Stimulated activated CD4-positive, alpha-beta T cell treated with anti-CD3 and anti-CD28 coated beads, Interleukin-15, amount 100 ng/mL, for 24 hours (primary cell): ENCODE measurements around the gene CA10.

Source experiments
- DNase-seq: peaks from one replicate; pipeline ENCODE4 v3.0.0-alpha.2; 2020

CA10 gene

DNA sequence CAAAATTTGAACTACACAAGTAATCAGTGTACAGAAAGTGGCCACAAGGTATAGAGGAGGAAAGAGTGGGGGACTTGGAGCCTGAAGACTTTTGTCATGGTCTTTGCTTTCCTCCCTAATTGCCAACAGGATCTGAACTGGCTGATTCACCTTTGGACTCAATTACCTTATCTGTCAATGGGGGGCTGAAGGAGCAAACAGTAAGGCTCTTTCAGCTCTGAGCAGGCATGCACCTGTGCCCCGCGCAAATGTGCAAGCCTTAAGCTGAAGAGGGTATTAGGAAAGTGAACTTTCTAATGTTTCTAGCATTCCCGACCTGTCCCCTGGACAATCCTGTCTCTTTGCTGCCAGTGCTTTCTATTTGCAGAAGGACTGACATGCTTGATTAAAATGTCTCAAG lies 302.7 kb downstream of the CA10 start:
- DNase-seq = no peak

DNA sequence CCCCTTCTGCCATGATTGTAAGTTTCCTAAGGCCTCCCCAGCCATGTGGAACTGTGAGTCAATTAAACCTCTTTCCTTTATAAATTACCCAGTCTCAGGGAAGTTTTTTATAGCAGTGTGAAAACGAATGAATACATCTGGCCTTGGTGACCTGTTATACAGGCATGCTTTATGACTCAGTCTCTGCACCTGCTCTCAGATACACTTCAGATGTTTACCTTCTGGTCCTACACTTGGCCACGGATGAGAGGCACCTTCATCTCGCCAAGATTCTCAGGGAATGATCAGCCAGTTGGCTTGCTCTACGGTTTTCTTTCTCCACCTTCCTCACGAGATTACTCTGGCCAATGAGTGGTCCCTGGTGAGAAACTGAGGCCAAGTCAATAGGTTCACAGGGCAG lies 304.7 kb downstream of the CA10 start:
- DNase-seq = no peak

DNA sequence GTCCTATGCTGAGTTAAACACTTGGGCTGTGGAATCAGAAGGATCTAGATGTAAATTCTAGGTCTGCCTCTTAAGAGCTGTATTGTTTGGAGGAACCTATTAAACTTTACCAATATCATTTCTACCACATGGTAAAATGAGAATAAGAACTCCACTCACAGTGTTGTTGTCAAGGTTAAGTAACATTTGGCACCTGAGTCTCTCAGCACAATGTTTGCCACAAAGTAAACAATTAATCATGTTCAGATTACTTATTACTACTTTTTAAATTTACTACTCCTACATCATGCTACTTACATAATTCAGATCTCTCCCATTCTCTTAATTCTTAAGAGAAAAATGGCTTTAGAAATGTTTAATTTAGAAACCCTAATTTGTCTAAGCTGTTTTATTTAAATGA lies 305.9 kb downstream of the CA10 start:
- no peak for DNase-seq

DNA sequence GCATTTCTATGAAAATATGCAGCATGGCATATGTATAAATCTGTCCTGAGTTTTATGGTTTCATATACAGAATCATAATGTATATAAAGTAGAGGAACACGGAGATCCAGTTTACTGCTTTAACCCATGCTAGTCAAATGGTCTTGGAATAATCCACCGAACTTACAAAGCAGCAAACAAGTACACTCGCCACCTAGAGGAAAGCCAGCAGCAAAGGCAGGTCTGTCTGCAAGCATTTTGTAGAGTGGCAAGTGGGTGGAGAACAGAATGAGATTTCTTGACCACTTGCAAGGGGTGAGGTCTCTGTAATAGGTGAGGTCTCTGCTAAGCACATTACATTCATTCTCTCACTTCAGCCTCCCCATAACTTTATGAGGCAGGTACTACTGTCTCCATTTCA lies 308.3 kb downstream of the CA10 start:
- no peak for DNase-seq

DNA sequence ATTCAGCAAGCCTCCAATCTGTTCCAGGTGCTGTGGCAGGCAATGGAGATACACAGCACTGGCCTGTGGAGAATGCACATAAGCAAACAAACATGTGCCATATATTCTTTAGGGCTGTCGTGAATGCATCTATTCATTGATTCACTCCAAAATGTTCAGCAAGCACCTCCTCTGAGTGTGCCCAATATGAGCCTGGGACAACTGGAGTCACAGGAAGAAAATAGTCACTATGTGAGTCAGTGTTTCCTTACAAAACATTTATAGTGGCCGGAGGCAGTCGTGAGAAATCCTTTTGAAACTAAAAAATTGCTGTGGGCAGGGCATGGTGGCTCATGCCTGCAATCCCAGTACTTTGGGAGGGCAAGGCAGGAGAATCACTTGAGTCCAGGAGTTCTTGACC lies 310.1 kb downstream of the CA10 start:
- no peak for DNase-seq

DNA sequence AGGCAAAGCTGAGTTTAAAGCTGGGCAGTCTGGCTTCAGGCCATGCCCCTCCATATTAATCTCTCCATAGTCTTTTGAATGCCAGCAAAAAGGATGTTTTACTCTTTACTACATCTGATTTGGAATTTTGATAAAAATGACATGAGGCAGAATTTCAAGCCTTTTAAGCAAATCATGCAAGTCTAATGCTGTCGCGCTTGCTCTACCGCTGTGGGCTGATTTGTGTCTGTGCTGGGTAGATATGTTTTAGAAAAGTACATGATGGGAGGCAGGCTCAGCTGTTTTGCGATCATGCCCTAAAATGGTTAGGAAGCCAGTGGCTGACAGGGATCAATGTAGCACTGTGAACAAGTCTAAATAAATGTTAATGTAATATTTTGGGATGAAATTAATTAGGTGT lies 311.9 kb downstream of the CA10 start:
- DNase-seq = no peak

DNA sequence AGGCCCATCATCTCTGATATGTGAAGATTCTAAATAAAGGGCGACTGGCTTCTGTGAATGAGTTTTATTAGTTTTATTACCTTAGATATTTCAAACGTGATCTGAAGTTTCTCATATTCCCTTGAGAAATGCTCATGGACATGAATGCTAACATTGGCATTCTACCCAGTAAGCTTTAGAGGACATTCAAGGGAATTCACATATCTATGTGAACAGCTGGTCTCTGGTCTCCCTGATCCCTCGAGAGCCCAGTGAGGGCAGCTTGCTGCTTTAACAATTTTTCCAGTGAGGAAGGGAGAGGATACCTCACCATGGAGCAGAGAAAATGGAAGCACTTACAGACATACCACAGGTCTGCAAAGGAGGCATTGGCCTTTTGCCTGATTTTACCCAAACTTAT lies 312.7 kb downstream of the CA10 start:
- no peak for DNase-seq

DNA sequence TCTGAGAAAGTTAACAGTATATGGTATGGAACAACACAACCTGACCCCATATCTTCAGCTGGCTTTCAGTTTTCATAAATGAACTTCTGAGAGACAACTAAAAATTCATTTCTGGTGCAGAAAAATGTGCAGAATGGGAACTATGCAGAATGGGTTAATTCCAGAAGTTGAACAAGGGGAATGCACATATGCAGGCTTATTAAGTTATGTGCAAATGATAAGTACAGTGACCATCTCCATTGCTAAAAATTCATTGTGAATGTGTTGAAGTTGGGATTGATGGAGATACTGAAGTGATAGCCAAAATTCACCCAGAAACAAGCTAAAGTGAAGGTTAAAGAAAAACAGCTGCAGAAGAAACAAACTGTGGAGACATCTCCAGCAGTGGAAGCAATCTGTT lies 315.8 kb downstream of the CA10 start:
- DNase-seq = no peak

DNA sequence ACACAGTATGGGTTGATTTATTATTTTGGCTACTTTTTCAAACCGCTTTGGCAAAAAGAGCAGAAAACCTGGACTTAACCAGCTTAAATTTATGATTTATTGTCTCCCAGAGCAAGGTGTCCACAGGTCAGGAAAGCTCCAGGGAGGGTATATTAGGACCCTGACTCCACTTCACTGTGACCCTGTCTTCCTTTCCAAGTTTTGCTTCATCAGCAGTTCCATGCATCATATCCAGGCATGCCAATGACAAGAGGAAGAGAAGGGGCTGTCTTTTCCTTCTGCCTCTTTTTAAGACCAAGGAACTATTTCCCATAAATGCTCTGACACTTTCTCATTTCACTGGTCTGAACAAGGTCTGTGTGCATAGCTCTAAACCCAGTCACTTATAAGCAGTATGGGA lies 316.8 kb downstream of the CA10 start:
- no peak for DNase-seq

DNA sequence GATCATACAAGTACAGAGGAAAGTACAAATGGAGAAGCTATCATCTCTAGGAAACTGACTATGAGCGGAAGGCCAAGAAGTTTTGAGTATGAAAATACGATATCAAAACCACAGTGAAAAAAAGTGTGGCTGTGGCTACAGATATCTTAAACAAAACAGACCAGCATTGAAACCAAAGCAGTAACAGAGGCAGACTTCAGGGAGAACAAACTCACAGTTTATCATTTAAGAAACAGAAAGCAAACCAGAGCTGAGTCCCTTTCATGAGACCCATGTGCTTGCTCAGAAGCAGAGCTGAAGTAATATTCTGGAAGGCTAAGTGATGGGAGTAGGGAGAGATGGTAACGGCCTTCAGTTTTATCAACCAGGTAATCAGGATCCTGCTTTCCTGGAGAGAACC lies 317.8 kb downstream of the CA10 start:
- no peak for DNase-seq

DNA sequence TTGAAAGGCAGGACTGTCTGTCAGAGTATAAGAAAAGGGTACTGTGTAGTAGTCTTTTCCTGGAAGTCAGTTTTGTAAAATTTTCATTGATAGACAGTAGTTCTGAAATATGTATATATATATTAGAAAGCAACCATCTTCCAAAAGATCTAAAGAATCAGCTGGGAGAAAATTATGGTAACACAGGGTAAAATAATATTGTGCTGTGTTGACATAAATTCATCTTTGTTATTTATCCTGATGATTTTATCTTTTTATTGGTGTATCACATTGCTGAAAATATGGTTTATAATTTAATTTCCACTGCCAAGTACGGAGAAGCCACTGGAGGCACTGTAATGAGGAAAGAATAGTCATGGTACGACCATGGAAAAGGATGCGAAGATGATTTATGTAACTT lies 324.9 kb downstream of the CA10 start:
- DNase-seq = no peak

DNA sequence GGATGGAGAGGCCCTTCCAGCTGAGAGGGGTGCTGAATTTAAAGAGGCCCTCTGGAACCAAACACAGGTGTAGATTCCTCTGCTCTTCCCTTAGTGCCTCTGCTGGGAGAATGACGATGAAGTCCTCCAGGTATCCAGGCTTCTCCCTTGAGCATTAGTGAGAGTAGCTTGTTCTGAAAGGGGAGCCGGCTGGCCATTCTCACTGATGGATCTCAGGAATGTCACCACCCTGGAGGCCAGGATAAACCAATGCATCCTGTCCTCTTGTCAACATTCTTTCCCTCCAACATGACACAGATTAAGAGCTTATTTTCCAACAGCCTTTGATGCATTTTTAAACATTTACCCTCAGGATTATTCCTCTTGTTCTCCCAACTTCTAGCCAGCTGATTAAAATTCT lies 325.5 kb downstream of the CA10 start:
- DNase-seq = no peak

DNA sequence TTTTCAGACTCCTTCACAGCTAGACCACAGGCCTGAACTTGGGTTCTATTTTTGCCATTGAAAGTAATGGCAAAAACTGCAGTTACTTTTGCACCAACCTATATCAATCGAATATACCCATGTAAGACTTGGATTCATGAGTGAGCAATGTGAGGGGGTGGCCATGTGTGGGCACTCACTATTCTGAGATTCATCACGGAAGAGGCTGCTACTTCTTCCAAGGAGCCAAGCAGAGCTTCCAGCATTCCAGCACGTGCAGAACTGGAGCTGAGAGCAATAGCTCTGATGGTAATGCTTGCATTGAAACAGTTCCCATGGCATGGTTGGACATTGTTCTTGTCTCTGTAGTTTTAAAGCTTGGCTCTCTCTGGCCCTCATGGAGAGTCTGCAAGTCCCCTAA lies 327.6 kb downstream of the CA10 start:
- DNase-seq = no peak

DNA sequence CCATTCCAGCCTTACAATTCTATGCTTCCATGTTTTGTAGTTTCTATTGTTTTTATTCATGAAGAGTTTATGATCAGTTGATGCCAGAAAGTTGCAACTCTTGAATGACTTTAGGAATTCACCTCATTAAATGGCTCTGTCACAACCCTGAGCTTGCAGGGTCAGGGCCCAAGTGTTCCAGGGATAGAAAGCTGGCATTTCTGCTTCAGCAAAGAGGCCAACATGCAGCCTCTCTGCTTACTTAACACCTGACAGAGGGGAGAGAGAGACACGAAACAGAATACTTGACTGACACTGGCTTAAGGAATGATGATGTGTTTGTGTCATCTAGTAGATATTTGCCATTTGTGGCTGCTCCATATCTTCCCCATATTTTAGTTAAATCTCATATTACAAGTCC lies 328.1 kb downstream of the CA10 start:
- no peak for DNase-seq

DNA sequence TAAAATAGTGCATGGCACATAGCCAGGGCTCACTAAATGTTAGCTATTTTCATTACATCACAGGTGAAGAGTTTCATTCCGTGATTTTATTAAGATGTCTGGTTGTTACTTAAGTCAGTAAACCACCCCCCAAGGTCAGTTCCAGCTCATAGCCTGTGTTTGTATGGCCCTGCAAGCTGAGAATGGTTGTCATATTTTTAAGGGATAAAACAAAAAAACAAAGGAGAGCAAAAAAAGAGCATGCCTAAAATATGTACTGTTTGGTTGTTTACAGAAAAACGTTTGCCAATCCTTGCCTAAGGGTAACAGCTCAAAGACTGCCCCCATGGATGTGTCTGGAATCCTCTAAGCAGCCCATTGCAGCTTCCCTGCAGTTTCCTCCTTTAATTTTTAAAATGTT lies 329.6 kb downstream of the CA10 start:
- DNase-seq = no peak

DNA sequence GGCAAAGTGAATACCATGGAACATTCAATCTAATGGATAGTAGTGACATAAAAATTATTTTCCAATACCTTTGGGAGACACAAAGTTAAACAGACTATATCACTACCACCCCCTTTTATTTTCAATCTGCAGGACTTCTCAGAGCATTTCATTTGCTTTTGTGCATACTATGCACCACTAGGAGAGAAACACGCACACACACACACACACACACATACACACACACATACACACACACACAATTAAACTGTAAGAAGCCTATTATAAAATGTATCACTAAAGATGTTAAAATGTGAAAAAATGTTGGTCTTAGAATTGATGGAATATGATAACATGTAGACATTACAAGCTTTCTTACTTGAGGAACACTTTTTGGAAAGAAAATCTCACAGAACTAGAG lies 331.4 kb downstream of the CA10 start:
- DNase-seq = no peak

DNA sequence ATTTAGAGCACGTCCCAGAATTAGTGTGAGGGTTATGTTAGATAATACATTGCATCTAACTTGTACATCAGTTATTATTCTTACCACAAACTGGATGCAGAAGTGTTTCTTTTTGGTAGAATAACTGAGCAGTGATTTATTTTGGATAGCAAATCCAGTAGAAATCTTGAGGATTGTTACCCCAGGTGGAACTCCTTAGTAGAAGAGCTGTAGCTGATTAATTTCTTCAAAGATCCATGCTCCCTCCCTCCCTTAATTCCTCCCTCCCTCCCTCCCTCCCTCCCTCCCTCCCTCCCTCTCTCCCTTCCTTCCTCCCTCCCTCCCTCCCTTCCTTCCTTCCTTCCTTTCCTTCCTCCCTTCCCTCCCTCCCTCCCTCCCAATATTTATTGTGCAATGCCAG lies 337.7 kb downstream of the CA10 start:
- no peak for DNase-seq

DNA sequence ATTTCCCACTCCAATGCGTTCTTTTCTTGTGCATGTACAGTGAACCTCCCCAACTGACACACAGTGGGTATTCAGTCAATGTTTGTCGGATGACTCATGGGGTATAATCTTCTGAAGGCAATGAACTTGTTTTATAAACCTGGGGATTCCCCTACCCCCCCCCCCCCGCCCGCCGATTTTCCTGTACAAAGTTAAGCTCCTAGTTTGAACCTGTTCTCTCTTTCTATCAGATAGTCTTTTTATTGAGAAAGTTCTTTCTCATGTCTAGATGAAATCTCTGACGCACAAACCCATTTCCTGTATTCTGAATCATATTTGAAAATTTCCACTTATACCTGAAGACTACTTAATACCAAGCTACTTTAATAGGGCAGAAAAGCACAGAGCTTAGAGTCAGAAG lies 338.3 kb downstream of the CA10 start:
- DNase-seq = no peak

DNA sequence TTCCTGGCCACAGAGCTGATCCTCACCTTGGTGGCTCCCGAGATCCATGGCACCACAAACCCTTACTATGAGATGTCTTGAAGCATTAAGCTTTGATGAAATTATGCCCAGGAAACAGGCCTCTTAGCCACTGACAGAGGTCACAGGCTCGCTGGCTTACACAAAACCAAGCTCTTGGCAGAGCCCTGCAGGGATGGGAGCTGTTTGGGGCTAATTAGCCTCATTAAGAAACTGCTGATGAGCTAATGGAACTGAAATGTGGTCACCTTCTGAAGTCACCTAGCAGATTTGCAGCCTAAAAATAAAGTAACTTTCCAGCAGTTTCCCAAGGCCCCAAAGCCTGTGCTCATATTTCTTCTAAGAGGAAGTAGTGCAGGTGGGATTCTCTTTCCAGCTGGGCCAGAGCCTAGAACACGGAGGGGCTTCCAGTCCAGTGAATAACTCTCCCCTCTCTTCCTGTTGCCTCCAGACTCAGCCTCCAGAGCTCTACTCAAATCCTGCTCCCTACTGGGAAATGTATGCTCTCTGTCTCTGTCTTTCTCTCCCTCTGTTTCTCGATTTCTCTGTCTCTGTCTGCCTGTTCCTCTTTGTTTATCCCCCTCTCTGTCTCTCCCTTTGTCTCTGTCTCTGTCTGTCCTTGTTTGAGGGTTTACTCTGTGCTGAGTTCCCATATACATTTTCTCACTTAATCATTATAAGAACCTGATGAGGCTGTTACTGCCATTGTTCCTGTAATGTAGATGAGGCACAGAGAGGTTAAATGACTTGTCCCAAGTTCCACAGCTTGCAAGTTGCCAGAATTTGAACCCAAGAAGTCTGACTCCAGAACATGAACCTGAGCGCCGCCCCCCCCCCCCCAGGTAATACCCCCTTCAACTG lies 338.9 kb downstream of the CA10 start:
- DNase-seq = no peak

DNA sequence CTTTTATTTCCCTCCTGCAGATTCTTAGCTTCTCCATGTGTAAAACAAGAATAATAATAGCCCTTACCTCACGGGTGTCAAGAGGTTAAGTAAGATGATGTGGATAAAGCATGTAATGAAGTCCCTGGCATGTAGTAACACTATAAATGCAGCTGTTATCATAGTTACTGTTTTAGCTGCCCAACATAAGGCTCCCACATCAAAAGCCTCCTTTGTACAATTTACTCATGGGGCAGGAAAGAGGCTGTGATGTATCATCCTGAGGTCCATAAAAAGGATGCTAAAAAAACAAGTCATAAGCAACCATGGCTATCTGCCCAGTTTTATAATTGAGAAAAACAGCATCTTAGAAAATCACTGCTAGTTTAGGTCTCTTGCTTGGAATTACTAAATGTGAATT lies 339.7 kb downstream of the CA10 start:
- DNase-seq = no peak

DNA sequence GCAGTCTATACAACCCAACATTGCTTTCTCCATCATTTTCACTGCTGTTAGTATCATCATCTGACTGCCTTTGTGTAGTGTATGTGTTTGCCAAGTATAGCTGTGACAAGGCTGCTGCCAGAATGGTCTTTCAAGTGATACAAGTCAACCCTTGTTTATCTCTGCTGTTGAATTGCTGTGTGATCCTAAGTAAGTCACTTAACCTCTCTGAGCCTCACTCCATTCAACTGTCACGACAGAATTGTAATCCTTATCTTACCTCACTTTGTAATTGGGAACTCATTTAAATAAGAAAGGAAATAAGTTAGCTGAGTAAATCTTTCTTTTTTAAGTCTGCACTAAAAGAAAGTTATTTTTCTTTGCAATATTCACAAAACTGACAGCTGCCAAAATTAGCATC lies 340.6 kb downstream of the CA10 start:
- DNase-seq = no peak

DNA sequence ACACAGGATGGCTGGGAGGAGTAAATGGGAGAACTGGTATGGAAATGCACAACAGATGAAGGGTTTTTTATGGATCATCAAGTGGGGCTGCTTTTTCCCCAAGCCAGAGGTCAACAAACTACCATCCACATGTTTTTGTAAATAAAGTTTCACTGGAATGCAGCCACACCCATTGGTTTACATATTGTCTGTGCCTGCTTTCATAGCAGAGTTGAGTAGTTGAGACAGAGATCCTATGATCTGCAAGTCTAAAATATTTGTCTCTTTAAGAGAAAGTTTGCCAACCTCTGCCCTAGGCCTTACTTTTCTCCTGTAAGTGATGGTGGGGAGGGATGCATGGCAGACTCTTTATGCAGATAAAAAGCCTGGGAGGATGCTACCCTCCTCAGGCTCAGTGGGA lies 341.4 kb downstream of the CA10 start:
- no peak for DNase-seq

DNA sequence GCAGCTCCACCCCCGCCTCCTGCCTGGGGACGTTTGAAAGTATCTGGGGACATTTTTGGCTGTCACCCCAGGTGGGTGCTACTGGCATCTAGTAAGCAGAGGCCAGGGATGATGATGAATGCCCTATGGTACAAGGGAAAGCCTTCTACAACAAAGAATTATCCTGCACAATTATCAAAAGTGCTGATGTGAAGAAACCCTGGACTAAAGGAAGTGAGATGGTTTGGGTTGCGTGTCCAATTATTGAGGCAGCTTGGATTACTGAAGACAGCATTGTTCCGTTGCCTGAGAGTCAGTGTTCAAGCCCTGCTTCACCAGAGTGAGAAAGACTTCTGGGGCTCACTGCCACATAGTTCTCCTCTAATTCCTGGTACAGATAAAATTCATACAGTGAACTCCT lies 343.4 kb downstream of the CA10 start:
- DNase-seq = no peak

DNA sequence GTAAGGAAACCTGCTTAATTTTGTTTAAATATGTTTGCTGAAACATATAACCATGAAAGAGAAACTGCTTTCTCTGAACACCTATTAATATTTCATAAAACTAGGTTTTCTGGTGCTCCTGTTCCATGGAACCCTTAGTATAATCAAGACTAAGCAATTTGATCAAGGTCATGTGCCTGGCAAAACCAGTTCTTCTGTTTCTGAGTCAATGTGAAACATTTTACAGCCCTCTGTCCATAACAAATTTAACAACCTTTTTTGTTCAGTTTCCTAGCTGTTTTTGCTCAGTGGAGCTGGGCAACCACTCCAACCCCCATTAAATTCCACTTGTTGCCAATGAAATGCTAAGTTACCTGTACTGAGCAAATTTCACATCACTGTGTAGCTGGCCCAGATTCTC lies 344.0 kb downstream of the CA10 start:
- no peak for DNase-seq

DNA sequence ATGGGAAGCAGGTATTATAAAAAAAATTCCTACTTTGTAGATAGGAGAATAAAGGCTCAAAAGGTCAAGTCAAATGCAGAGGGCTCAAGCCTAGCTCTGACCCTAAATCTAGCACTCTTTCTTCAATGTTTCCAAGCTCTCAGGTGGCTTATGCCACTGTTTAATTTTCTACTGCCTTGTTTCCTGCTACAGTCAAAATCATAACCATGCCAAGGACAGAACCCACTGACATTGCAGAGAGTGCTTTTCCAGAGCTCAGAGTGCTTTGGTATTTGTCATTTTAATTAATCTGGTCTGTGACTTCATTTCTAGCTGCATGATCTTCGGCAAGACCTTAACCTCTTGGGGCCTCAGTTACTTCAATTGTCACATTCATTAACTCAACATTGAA lies 344.7 kb downstream of the CA10 start:
- DNase-seq = no peak
